HCT116 (cell line): ENCODE results near the gene RBM26. TPM values are rescaled to one million over a fixed set of nuclear protein-coding genes. Genes with fewer than 3 reads are reported as not detected.

ENCODE experiments used
- ATAC-seq: fragments of 200-7000 bp; cut with Tn5 transposase; 2 replicates; pipeline ENCODE4 v1.9.1; 2020; ENCODE audit warnings: mild to moderate bottlenecking, moderate library complexity
- BruUV-seq: library from RNA; stranded (reverse); fragments of 400-500 nt; replicated peaks from 2 replicates; lab custom pipeline; 2021; lab: Mats Ljungman, UMichigan
- CTCF ChIA-PET: fragments of 300-600 bp; sonication (Branson Sonifier 250); formaldehyde crosslinking; loops from one replicate; lab custom pipeline; 2021; ENCODE audit warnings: antibody characterized with exemption; lab: Charles Lee
- POLR2A ChIA-PET: fragments of 300-600, 350-600 bp; sonication (Branson Sonifier 250); formaldehyde crosslinking; loops from one replicate; lab custom pipeline; 2021; ENCODE audit warnings: antibody characterized with exemption; lab: Charles Lee
- RAD21 ChIA-PET, 2 experiments: fragments of 300-600 bp; sonication (Branson Sonifier 250); formaldehyde crosslinking; loops; one replicate each; lab custom pipeline; 2023; ENCODE audit warnings: low total read pairs in 2 of 2; ENCODE audit not compliant: uncharacterized antibody in 2 of 2, unreplicated experiment in 2 of 2, low non-redundant PET in 1 of 2; lab: Charles Lee
- DNase-seq: peaks from one replicate; pipeline ENCODE4 v3.0.0-alpha.2; 2010; ENCODE audit warnings: low read depth, low spot score
- H2AFZ ChIP-seq: fragments of 200-600 bp; shearing (Covaris generic), sonication (generic); 2 replicates; pipeline ENCODE4 v1.6.1; 2017; ENCODE audit warnings: low read depth, mixed run types, mixed read lengths, antibody characterized with exemption, low read length; ENCODE audit not compliant: poor library complexity, severe bottlenecking
- H3K27ac ChIP-seq: 2 replicates; pipeline ENCODE4 v1.5.1; 2012; ENCODE audit warnings: low read depth, low read length
- H3K27me3 ChIP-seq: fragments of 200-600 bp; sonication (generic); 2 replicates; pipeline ENCODE4 v1.6.1; 2016; ENCODE audit warnings: mixed run types, low read length, mixed read lengths; ENCODE audit not compliant: insufficient read depth
- H3K36me3 ChIP-seq, 2 experiments: fragments of 200-500 bp in 1 of 2; fragments of 200-600 bp in 1 of 2; sonication (Bioruptor generic) in 1 of 2; sonication (generic) in 1 of 2; 2 replicates each; pipeline versions ENCODE4 v1.5.1 to v1.6.1; 2014 to 2016; ENCODE audit warnings: low read length in 2 of 2, inconsistent platforms in 1 of 2, mixed read lengths in 1 of 2, mixed run types in 1 of 2; ENCODE audit not compliant: insufficient read depth in 2 of 2, control insufficient read depth in 1 of 2
- H3K4me1 ChIP-seq, 2 experiments: fragments of 200-600 bp in 1 of 2; sonication (generic) in 1 of 2; 2 replicates each; pipeline versions ENCODE4 v1.5.1 to v1.6.1; 2012 to 2017; ENCODE audit warnings: low read length in 2 of 2, inconsistent platforms in 1 of 2, mild to moderate bottlenecking in 1 of 2, mixed read lengths in 1 of 2, mixed run types in 1 of 2, moderate library complexity in 1 of 2; ENCODE audit not compliant: insufficient read depth in 2 of 2, control insufficient read depth in 1 of 2
- H3K4me2 ChIP-seq: fragments of 200-600 bp; sonication (generic); 2 replicates; pipeline ENCODE4 v1.6.1; 2017; ENCODE audit warnings: mixed run types, low read length, mixed read lengths
- H3K4me3 ChIP-seq, 2 experiments: fragments of 200-600 bp in 1 of 2; sonication (generic) in 1 of 2; replicated peaks in 1 of 2; 2 replicates each; pipeline ENCODE4 v1.5.1; 2011 to 2016; ENCODE audit warnings: low read length in 2 of 2, control low read depth in 1 of 2, low read depth in 1 of 2, mild to moderate bottlenecking in 1 of 2, mixed read lengths in 1 of 2, mixed run types in 1 of 2
- H3K79me2 ChIP-seq: fragments of 200-600 bp; sonication (generic); 2 replicates; pipeline ENCODE4 v1.6.1; 2017; ENCODE audit warnings: mild to moderate bottlenecking, mixed run types, low read length, moderate library complexity, mixed read lengths; ENCODE audit not compliant: insufficient read depth
- H3K9ac ChIP-seq: fragments of 200-600 bp; sonication (generic); 2 replicates; pipeline ENCODE4 v1.6.1; 2016; ENCODE audit warnings: low read length, mixed read lengths
- H3K9me2 ChIP-seq: fragments of 200-600 bp; sonication (generic), shearing (Covaris generic); 2 replicates; pipeline ENCODE4 v1.6.1; 2017; ENCODE audit warnings: mixed run types, mild to moderate bottlenecking, moderate library complexity; ENCODE audit not compliant: insufficient read depth
- H3K9me3 ChIP-seq, 2 experiments: fragments of 200-500 bp in 1 of 2; fragments of 200-600 bp in 1 of 2; sonication (Bioruptor generic) in 1 of 2; sonication (generic) in 1 of 2; 2 replicates each; pipeline ENCODE4 v1.6.1; 2014 to 2017; ENCODE audit warnings: low read length in 2 of 2, mixed read lengths in 2 of 2, inconsistent platforms in 1 of 2, low read depth in 1 of 2, mild to moderate bottlenecking in 1 of 2, mixed run types in 1 of 2, moderate library complexity in 1 of 2; ENCODE audit not compliant: control insufficient read depth in 1 of 2, insufficient read depth in 1 of 2
- H4K20me1 ChIP-seq: fragments of 200-600 bp; sonication (generic), shearing (Covaris generic); 2 replicates; pipeline ENCODE4 v1.6.1; 2017; ENCODE audit warnings: mixed run types, mild to moderate bottlenecking, moderate library complexity; ENCODE audit not compliant: insufficient read depth
- ATF3 ChIP-seq: IDR thresholded peaks from 2 replicates; pipeline ENCODE4 v1.6.1; 2012
- CBX3 ChIP-seq: IDR thresholded peaks from 2 replicates; pipeline ENCODE4 v1.6.1; 2012; ENCODE audit warnings: low read depth
- CEBPB ChIP-seq: IDR thresholded peaks from 2 replicates; pipeline ENCODE4 v1.6.1; 2012; ENCODE audit warnings: low read depth
- CTCF ChIP-seq, 3 experiments: fragments of 200-600 bp in 1 of 3; sonication (generic) in 1 of 3; IDR thresholded peaks in 2 of 3; conservative IDR thresholded peaks in 1 of 3; 2 replicates each; pipeline ENCODE4 v1.5.1; 2012 to 2017; ENCODE audit warnings: low read depth in 2 of 3, low read length in 2 of 3, antibody characterized with exemption in 1 of 3, borderline replicate concordance in 1 of 3, control low read depth in 1 of 3, mild to moderate bottlenecking in 1 of 3, mixed read lengths in 1 of 3, mixed run types in 1 of 3, moderate library complexity in 1 of 3; ENCODE audit not compliant: insufficient read depth in 1 of 3
- EGR1 ChIP-seq: IDR thresholded peaks from 2 replicates; pipeline ENCODE4 v1.6.1; 2012; ENCODE audit warnings: low read depth
- ELF1 ChIP-seq: IDR thresholded peaks from 2 replicates; pipeline ENCODE4 v1.6.1; 2012; ENCODE audit warnings: low read depth, borderline replicate concordance
- EZH2 ChIP-seq: fragments of 200-600 bp; sonication (generic); IDR thresholded peaks from 2 replicates; pipeline ENCODE4 v1.6.1; 2017; ENCODE audit warnings: antibody characterized with exemption, mixed run types
- FOSL1 ChIP-seq: IDR thresholded peaks from 2 replicates; pipeline ENCODE4 v1.6.1; 2012; ENCODE audit warnings: low read depth
- MAX ChIP-seq: IDR thresholded peaks from 2 replicates; pipeline ENCODE4 v1.6.1; 2012
- POLR2A ChIP-seq: IDR thresholded peaks from 2 replicates; pipeline ENCODE4 v1.7.0; 2011; ENCODE audit warnings: borderline replicate concordance; ENCODE audit not compliant: insufficient read depth, insufficient read length; ENCODE audit errors: extremely low read depth
- POLR2AphosphoS5 ChIP-seq: IDR thresholded peaks from 2 replicates; pipeline ENCODE4 v1.6.1; 2011; ENCODE audit warnings: mild to moderate bottlenecking, low read depth, low read length, moderate library complexity
- RAD21 ChIP-seq: IDR thresholded peaks from 2 replicates; pipeline ENCODE4 v1.6.1; 2012; ENCODE audit warnings: low read depth, mild to moderate bottlenecking
- REST ChIP-seq: IDR thresholded peaks from 2 replicates; pipeline ENCODE4 v1.6.1; 2012; ENCODE audit warnings: low read depth
- SIN3A ChIP-seq: IDR thresholded peaks from 2 replicates; pipeline ENCODE4 v1.6.1; 2012; ENCODE audit warnings: low read depth
- SP1 ChIP-seq: IDR thresholded peaks from 2 replicates; pipeline ENCODE4 v1.6.1; 2012; ENCODE audit warnings: low read depth
- SRF ChIP-seq: IDR thresholded peaks from 2 replicates; pipeline ENCODE4 v1.6.1; 2012; ENCODE audit warnings: low read depth
- YY1 ChIP-seq: IDR thresholded peaks from 2 replicates; pipeline ENCODE4 v1.6.1; 2011; ENCODE audit warnings: low read length, low read depth, moderate library complexity, mild to moderate bottlenecking; ENCODE audit not compliant: insufficient replicate concordance; ENCODE audit errors: extremely low read depth
- ZBTB33 ChIP-seq: IDR thresholded peaks from 2 replicates; pipeline ENCODE4 v1.6.1; 2011; ENCODE audit warnings: mild to moderate bottlenecking, low read length, moderate library complexity; ENCODE audit not compliant: insufficient replicate concordance; ENCODE audit errors: extremely low read depth
- ZFX ChIP-seq: fragments of 450-650 bp; IDR thresholded peaks from 2 replicates; pipeline ENCODE4 v1.6.1; 2017
- ZNF274 ChIP-seq: fragments of 200-500 bp; sonication (Bioruptor generic); IDR thresholded peaks from 2 replicates; pipeline ENCODE4 v1.6.1; 2014; ENCODE audit warnings: mild to moderate bottlenecking, low read depth, low read length, inconsistent platforms
- intact Hi-C: fragments of 100-400 bp; cut with micrococcal nuclease; formaldehyde crosslinking; loops from 2 replicates; pipeline ENCODE4 v1.10.0; 2022
- total RNA-seq: library from RNA; stranded (reverse); gene quantifications from one replicate; pipeline ENCODE4 v1.2.1, GENCODE V29; 2021; ENCODE audit not compliant: unreplicated experiment

The RBM26 gene
- total RNA-seq, 1 experiment from 2014 or later = 52.5 TPM

- H3K9me2 ChIP-seq = no peaks in the 10 kb centered on the region
- POLR2A ChIA-PET = no interaction called here
- no peaks in the 10 kb centered on the region for H3K27me3 ChIP-seq
- RAD21 ChIA-PET = no interaction called here
- no peak for TF ChIP-seq YY1
- no peak for TF ChIP-seq SRF
- no peak for TF ChIP-seq ZBTB33
- no peak for TF ChIP-seq REST
- TF ChIP-seq ELF1 = no peak
- TF ChIP-seq CBX3 = no peak
- no peak for TF ChIP-seq CEBPB
- TF ChIP-seq FOSL1 = no peak
- TF ChIP-seq SP1 = no peak
- no peak for TF ChIP-seq ZFX
- no peak for TF ChIP-seq CTCF (IDR thresholded peaks at IDR 0.05 in 2 of 3, conservative IDR thresholded peaks at IDR 0.05 in 1 of 3; ENCODE audit: borderline replicate concordance in 1 of 3, insufficient read depth in 1 of 3, low read depth in 2 of 3, low read length in 2 of 3)
- no peak for TF ChIP-seq SIN3A
- no peak for TF ChIP-seq ZNF274
- TF ChIP-seq ATF3 = no peak
- no peak for TF ChIP-seq EGR1
- no peak for TF ChIP-seq EZH2
- TF ChIP-seq RAD21 = no peak
- no peak for TF ChIP-seq POLR2AphosphoS5
- TF ChIP-seq POLR2A = no peak
- TF ChIP-seq MAX = no peak
- H2AFZ ChIP-seq = no peak overlapping the region
- H3K27ac ChIP-seq = no peak overlapping the region
- H3K9ac ChIP-seq = no peak overlapping the region
- intact Hi-C loops = no loop called here
- DNase-seq (no peak), ATAC-seq (no peak)
- BruUV-seq = no TSS peak
- H3K9me3 ChIP-seq = no peaks in the 10 kb centered on the region
- no peak overlapping the region for H3K4me2 ChIP-seq
- H3K36me3 ChIP-seq = no peaks in the 10 kb centered on the region
- no peaks in the 10 kb centered on the region for H3K79me2 ChIP-seq
- H3K4me3 ChIP-seq = no peak overlapping the region
- CTCF ChIA-PET = interaction anchor here (2.3 kb wide), 1 partner anchor 8 kb away, joined by 9 read pairs; no protein-coding TSS in a partner anchor
- no peaks in the 10 kb centered on the region for H3K4me1 ChIP-seq
- no peaks in the 10 kb centered on the region for H4K20me1 ChIP-seq
Measured at GRCh38 chr13:79432086-79432485, 26.0 kb upstream of the RBM26 start.
